Right lobe of liver (tissue), 4 donors: ENCODE measurements around the gene ZDHHC14.

ENCODE experiments used
- CTCF ChIP-seq, 4 donors: fragments of 200-600 bp in 3 of 4; fragments of 450-650 bp in 1 of 4; IDR thresholded peaks; one replicate each; pipeline versions ENCODE4 v1.5.1 to v1.8.0; 2016 to 2022; ENCODE audit warnings: antibody characterized with exemption in 4 of 4, mild to moderate bottlenecking in 2 of 4
- POLR2A ChIP-seq: fragments of 450-650 bp; IDR thresholded peaks from one replicate; pipeline ENCODE4 v1.6.1; 2017; ENCODE audit warnings: antibody characterized with exemption, mild to moderate bottlenecking
- donor health status: DM: no; HTN: no; CAD: no.
- donor health status: DM: no; HTN: no; CAD: no.
- donor health status: DM: no; HTN: yes; CAD: no.

- TF ChIP-seq CTCF (IDR thresholded peaks at IDR 0.05) (no peak), POLR2A (no peak)
These were observed 230.4 kb downstream of the ZDHHC14 start for GRCh38 chr6:157611406-157611805.
